Measurements from ENCODE around the gene MBNL1. TPM values are rescaled to one million over a fixed set of nuclear protein-coding genes. Genes with fewer than 3 reads are reported as not detected.

The MBNL1 gene
- total RNA-seq, 1 experiment from 2014 or later = 139 TPM

DNA sequence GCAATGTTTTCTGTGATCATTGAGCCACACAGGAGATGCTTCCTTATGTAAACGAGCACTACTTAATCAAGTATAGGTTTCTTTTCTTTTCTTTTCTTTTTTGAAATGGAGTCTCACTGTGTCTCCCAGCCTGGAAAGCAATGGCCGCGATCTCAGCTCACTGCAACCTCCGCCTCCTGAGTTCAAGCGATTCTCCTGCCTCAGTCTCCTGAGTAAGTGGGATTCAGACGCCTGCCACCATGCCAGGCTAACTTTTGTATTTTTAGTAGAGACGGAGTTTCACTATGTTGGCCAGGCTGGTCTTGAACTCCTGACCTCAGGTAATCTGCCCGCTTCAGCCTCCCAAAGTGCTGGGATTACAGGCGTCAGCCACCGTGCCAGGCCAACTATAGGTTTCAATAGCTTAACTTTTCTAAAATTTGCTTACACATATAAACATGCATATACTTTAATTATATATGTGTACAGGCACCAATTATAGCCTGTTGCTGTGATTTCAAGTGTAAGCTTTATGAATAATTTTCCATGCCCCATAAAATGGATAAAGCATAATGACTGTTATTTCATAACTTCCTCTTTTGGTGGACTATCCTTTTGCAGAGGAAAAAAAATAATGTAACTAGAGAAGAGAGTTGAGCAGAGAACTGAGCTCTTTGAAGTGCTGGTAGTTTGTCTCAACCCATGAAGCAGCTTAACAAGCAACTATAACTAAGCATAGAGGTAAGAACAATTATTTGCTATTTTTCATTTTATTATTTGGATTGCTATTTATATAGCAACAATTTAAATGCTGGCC is 24.8 kb upstream of the MBNL1 start:
- no peak for TF ChIP-seq CTCF (IDR thresholded peaks at IDR 0.05; ENCODE audit: unreplicated experiment)
- Mint-ChIP-seq H3K27ac (ENCODE audit: low read depth, unreplicated experiment) (no peak overlapping the region), H3K9me3 (ENCODE audit: unreplicated experiment) (no peaks in the 10 kb centered on the region), H3K4me1 (ENCODE audit: insufficient read depth, unreplicated experiment) (peaks cover 6% of the 10 kb centered on the region), H3K4me3 (ENCODE audit: unreplicated experiment) (no peak overlapping the region), H3K36me3 (ENCODE audit: insufficient read depth, unreplicated experiment) (no peaks in the 10 kb centered on the region), H3K27me3 (ENCODE audit: insufficient read depth, unreplicated experiment) (no peaks in the 10 kb centered on the region)
- POLR2A ChIA-PET = interaction anchor here (0.7 to 2.6 kb wide), 6 partner anchors 9 to 213 kb away, joined by 3 to 9 read pairs (median 4); partner anchors contain the start of gene MBNL1
- CTCF ChIA-PET = interaction anchor here (0.6 kb wide), 1 partner anchor 8 kb away, joined by 4 read pairs; no protein-coding TSS in a partner anchor
- no TSS peak for BruUV-seq (replicated peaks)
- no peak for DNase-seq (ENCODE audit: unreplicated experiment)
- intact Hi-C loops (cut with micrococcal nuclease) = no loop called here

GRCh38 chr3:152244517-152244888 is 24.2 kb upstream of the MBNL1 start:
- Mint-ChIP-seq H3K27ac (ENCODE audit: low read depth, unreplicated experiment) (no peak overlapping the region), H3K9me3 (ENCODE audit: unreplicated experiment) (no peaks in the 10 kb centered on the region), H3K4me3 (ENCODE audit: unreplicated experiment) (no peak overlapping the region), H3K36me3 (ENCODE audit: insufficient read depth, unreplicated experiment) (no peaks in the 10 kb centered on the region), H3K4me1 (ENCODE audit: insufficient read depth, unreplicated experiment) (peaks cover 6% of the 10 kb centered on the region), H3K27me3 (ENCODE audit: insufficient read depth, unreplicated experiment) (no peaks in the 10 kb centered on the region)
- ChIA-PET CTCF (interaction anchor here (0.6 kb wide), 1 partner anchor 8 kb away, joined by 4 read pairs; no protein-coding TSS in a partner anchor), POLR2A (interaction anchor here (0.7 to 2.6 kb wide), 4 partner anchors 8 to 65 kb away, joined by 3 to 9 read pairs (median 6); partner anchors contain the start of gene MBNL1)
- no peak for DNase-seq (ENCODE audit: unreplicated experiment)
- no peak for TF ChIP-seq CTCF (IDR thresholded peaks at IDR 0.05; ENCODE audit: unreplicated experiment)
- BruUV-seq (replicated peaks) = no TSS peak
- intact Hi-C loops (cut with micrococcal nuclease) = no loop called here

DNA sequence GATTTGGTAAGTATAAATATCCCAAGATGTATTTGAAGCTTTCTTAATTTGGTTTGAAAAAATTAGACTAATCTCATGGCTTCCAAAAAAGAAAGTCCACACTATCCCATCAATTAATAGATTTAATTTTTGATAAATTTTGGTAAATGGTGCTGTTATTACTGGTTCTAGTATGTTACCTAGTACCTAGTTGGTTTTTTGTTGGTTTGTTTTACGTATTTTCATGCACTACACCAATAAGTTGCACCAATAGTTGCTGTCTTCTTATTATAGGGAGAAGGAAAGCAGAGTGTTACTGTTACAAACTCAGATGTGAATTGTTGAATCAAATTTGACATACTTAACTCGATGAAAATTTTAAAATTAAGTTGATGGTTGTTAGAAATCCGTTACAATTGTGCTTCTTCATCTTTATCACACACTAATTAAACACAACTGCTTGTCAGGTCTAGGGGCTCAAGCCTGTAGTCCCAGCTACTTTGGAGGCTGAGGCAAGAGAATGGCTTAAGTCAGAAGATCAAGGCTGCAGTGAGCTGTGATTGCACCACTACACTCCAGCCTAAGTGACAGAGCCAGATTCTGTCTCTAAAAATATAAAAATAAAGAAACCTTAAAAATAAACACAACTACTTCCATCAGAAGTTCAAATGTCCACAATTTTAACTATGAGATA is 23.1 kb upstream of the MBNL1 start:
- H3K9me3 Mint-ChIP-seq (ENCODE audit: unreplicated experiment) = no peaks in the 10 kb centered on the region
- CTCF ChIA-PET = interaction anchor here (0.6 kb wide), 1 partner anchor 173 kb away, joined by 3 read pairs; no protein-coding TSS in a partner anchor
- no TSS peak for BruUV-seq (replicated peaks)
- TF ChIP-seq CTCF (IDR thresholded peaks at IDR 0.05; ENCODE audit: unreplicated experiment) = no peak
- H3K4me3 Mint-ChIP-seq (ENCODE audit: unreplicated experiment) = no peak overlapping the region
- no peaks in the 10 kb centered on the region for H3K36me3 Mint-ChIP-seq (ENCODE audit: insufficient read depth, unreplicated experiment)
- no peak overlapping the region for H3K27ac Mint-ChIP-seq (ENCODE audit: low read depth, unreplicated experiment)
- DNase-seq (ENCODE audit: unreplicated experiment) = no peak
- peaks cover 6% of the 10 kb centered on the region for H3K4me1 Mint-ChIP-seq (ENCODE audit: insufficient read depth, unreplicated experiment)
- intact Hi-C loops (cut with micrococcal nuclease) = no loop called here
- POLR2A ChIA-PET = interaction anchor here (0.6 to 1.5 kb wide), 2 partner anchors 23 to 28 kb away, joined by 4 to 9 read pairs; partner anchors contain the start of gene MBNL1
- H3K27me3 Mint-ChIP-seq (ENCODE audit: insufficient read depth, unreplicated experiment) = no peaks in the 10 kb centered on the region

DNA sequence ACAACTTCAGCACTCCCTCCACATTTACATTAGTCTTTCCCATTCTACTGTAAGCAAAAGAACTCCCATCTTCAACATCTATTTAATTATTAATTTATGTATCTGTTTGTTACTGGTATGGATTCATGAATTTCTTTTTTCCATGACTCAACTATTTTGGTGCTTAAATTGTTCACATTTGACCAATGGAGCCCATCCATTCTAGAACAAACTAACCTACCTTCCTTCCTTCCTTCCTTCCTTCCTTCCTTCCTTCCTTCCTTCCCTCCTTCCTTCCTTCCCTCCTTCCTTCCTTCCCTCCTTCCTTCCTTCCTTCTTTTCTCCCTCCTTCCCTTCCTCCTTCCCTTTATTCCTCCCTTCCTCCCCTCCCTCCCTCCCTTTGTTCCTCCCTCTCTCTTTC is 16.8 kb upstream of the MBNL1 start:
- H3K36me3 Mint-ChIP-seq (ENCODE audit: insufficient read depth, unreplicated experiment) = no peaks in the 10 kb centered on the region
- no peak overlapping the region for H3K4me3 Mint-ChIP-seq (ENCODE audit: unreplicated experiment)
- no peaks in the 10 kb centered on the region for H3K4me1 Mint-ChIP-seq (ENCODE audit: insufficient read depth, unreplicated experiment)
- ChIA-PET POLR2A (interaction anchor here (1.9 kb wide), 1 partner anchor 8 kb away, joined by 8 read pairs; no protein-coding TSS in a partner anchor), CTCF (interaction anchor here (0.7 kb wide), 1 partner anchor 8 kb away, joined by 4 read pairs; no protein-coding TSS in a partner anchor)
- no peak for TF ChIP-seq CTCF (IDR thresholded peaks at IDR 0.05; ENCODE audit: unreplicated experiment)
- H3K27ac Mint-ChIP-seq (ENCODE audit: low read depth, unreplicated experiment) = no peak overlapping the region
- BruUV-seq (replicated peaks) = no TSS peak
- DNase-seq (ENCODE audit: unreplicated experiment) = no peak
- intact Hi-C loops (cut with micrococcal nuclease) = no loop called here
- H3K27me3 Mint-ChIP-seq (ENCODE audit: insufficient read depth, unreplicated experiment) = no peaks in the 10 kb centered on the region
- H3K9me3 Mint-ChIP-seq (ENCODE audit: unreplicated experiment) = no peaks in the 10 kb centered on the region

Data from MCF 10A (cell line).